WTC11 (cell line): ENCODE results near the gene STX5.

Experiments
- NFE2L1 ChIP-seq: sonication (generic); formaldehyde crosslinking; IDR thresholded peaks from 2 replicates; pipeline ENCODE4 v1.8.1; 2023; ENCODE audit warnings: missing genetic modification reagents
- RELA ChIP-seq: sonication (generic); formaldehyde crosslinking; IDR thresholded peaks from 2 replicates; pipeline ENCODE4 v1.8.1; 2022; ENCODE audit warnings: missing genetic modification reagents, mild to moderate bottlenecking, borderline replicate concordance
- ZNF263 ChIP-seq: sonication (generic); formaldehyde crosslinking; IDR thresholded peaks from 2 replicates; pipeline ENCODE4 v1.8.1; 2022; ENCODE audit warnings: low read depth, mild to moderate bottlenecking, moderate library complexity, missing genetic modification reagents
- TF ChIP-seq, protein P1 (sequence below): sonication (generic); formaldehyde crosslinking; IDR thresholded peaks from 2 replicates; pipeline ENCODE4 v1.8.1; 2022; ENCODE audit warnings: low read depth, missing genetic modification reagents, borderline replicate concordance
- TF ChIP-seq, protein P2 (sequence below): sonication (generic); formaldehyde crosslinking; conservative IDR thresholded peaks from 2 replicates; pipeline ENCODE4 v1.8.1; 2022; ENCODE audit warnings: mild to moderate bottlenecking, missing genetic modification reagents
- TF ChIP-seq, protein P3 (sequence below): sonication (generic); formaldehyde crosslinking; IDR thresholded peaks from 2 replicates; pipeline ENCODE4 v1.8.0; 2022; ENCODE audit warnings: mild to moderate bottlenecking, missing genetic modification reagents
- TF ChIP-seq, protein P4 (sequence below): fragments of 200-600 bp; IDR thresholded peaks from 2 replicates; pipeline ENCODE4 v1.8.0; 2022; ENCODE audit warnings: antibody characterized with exemption

DNA sequence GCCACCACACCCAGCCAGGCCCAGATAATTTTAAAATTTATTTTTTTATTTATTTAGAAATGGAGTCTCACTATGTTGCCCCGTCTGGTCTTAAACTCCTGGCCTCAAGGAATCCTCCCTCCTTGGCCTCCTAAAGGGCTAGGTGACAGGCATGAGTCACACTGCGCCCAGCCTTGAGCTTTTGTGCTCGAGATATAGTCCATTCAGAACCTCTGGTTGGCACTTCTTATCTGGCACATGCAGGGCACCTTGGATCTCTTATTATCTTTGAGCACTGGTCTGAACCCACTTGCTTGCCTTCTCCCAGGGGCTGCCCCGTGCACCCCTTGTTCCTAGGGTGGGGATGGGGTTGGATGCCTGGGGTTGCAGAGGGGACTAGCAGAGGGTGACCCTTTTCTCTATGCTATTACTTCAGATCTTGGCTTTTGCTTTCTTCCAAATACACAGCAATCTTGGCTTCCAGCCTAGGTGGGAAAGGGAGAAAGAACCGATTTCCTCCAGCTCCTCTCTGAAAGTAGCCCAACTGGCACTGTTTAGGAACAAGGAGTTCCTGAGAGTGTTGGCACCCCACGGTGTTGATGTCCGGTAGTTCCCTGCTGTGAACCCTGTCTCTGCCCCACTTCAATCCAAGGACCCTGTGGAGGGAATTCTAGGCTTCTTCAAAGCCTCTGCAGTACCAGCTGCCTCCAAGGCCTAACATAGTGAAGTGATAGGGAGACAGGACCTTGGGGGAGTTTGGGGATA lies 47.6 kb upstream of the STX5 start:
- TF ChIP-seq, protein P1, sequence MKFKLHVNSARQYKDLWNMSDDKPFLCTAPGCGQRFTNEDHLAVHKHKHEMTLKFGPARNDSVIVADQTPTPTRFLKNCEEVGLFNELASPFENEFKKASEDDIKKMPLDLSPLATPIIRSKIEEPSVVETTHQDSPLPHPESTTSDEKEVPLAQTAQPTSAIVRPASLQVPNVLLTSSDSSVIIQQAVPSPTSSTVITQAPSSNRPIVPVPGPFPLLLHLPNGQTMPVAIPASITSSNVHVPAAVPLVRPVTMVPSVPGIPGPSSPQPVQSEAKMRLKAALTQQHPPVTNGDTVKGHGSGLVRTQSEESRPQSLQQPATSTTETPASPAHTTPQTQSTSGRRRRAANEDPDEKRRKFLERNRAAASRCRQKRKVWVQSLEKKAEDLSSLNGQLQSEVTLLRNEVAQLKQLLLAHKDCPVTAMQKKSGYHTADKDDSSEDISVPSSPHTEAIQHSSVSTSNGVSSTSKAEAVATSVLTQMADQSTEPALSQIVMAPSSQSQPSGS = no peak
- TF ChIP-seq, protein P2, sequence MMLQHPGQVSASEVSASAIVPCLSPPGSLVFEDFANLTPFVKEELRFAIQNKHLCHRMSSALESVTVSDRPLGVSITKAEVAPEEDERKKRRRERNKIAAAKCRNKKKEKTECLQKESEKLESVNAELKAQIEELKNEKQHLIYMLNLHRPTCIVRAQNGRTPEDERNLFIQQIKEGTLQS = no peak
- TF ChIP-seq, protein P3, sequence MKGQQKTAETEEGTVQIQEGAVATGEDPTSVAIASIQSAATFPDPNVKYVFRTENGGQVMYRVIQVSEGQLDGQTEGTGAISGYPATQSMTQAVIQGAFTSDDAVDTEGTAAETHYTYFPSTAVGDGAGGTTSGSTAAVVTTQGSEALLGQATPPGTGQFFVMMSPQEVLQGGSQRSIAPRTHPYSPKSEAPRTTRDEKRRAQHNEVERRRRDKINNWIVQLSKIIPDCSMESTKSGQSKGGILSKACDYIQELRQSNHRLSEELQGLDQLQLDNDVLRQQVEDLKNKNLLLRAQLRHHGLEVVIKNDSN (CRISPR knock-in tag) = no peak
- TF ChIP-seq, protein P4, sequence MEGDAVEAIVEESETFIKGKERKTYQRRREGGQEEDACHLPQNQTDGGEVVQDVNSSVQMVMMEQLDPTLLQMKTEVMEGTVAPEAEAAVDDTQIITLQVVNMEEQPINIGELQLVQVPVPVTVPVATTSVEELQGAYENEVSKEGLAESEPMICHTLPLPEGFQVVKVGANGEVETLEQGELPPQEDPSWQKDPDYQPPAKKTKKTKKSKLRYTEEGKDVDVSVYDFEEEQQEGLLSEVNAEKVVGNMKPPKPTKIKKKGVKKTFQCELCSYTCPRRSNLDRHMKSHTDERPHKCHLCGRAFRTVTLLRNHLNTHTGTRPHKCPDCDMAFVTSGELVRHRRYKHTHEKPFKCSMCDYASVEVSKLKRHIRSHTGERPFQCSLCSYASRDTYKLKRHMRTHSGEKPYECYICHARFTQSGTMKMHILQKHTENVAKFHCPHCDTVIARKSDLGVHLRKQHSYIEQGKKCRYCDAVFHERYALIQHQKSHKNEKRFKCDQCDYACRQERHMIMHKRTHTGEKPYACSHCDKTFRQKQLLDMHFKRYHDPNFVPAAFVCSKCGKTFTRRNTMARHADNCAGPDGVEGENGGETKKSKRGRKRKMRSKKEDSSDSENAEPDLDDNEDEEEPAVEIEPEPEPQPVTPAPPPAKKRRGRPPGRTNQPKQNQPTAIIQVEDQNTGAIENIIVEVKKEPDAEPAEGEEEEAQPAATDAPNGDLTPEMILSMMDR = no peak
- TF ChIP-seq NFE2L1 (CRISPR knock-in tag) (no peak), RELA (CRISPR knock-in tag) (no peak), ZNF263 (CRISPR knock-in tag) (no peak)
